Measurements from ENCODE around the gene WBP2.

- no peak for TF ChIP-seq POLR2A (IDR thresholded peaks at IDR 0.05; ENCODE audit: borderline replicate concordance, extremely low read depth, insufficient read depth, insufficient read length)
- TF ChIP-seq TCF7L2 (IDR thresholded peaks at IDR 0.05; ENCODE audit: borderline replicate concordance, extremely low read depth, insufficient read depth, insufficient read length): no peak
- TF ChIP-seq RAD21 (IDR thresholded peaks at IDR 0.05; ENCODE audit: low read depth): no peak
- TF ChIP-seq CTCF (IDR thresholded peaks at IDR 0.05 in 2 of 3, conservative IDR thresholded peaks at IDR 0.05 in 1 of 3; ENCODE audit: borderline replicate concordance in 1 of 3, insufficient read depth in 1 of 3, low read depth in 2 of 3, low read length in 2 of 3): no peak
- no peak for TF ChIP-seq CEBPB (IDR thresholded peaks at IDR 0.05; ENCODE audit: low read depth)
- no peak for TF ChIP-seq SIN3A (IDR thresholded peaks at IDR 0.05; ENCODE audit: low read depth)
- TF ChIP-seq POLR2AphosphoS5 (IDR thresholded peaks at IDR 0.05; ENCODE audit: low read depth, low read length): no peak
Measured at GRCh38 chr17:75842963-75843576, 12.1 kb downstream of the WBP2 start.

Measured in HCT116 (cell line).